NCI-H774 (cell line): ENCODE data around the gene STAC3.

Experiments used
- DNase-seq: peaks from one replicate; lab custom pipeline; 2025; lab: John Stamatoyannopoulos, UW

The STAC3 gene

DNA sequence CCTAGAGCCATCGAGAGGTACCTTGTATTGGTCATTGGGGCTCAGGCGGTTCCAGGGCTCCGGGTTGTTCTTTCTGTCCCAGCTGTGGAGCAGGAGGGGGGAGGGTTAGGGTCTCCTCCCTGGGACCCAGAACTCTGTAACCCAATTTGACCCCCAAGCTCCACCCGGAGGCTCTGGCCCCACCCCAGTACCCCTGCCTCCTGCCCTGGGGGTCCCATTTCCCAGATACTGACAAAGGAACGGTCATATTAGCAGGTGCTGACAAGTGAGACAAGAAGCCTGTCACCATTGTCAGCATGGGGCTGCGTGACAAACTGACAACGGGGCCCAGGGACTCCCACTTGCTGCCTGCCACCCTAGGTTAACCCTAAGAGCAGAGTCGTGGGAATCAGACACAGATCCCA is 15.3 kb downstream of the STAC3 start:
- DNase-seq: no peak

DNA sequence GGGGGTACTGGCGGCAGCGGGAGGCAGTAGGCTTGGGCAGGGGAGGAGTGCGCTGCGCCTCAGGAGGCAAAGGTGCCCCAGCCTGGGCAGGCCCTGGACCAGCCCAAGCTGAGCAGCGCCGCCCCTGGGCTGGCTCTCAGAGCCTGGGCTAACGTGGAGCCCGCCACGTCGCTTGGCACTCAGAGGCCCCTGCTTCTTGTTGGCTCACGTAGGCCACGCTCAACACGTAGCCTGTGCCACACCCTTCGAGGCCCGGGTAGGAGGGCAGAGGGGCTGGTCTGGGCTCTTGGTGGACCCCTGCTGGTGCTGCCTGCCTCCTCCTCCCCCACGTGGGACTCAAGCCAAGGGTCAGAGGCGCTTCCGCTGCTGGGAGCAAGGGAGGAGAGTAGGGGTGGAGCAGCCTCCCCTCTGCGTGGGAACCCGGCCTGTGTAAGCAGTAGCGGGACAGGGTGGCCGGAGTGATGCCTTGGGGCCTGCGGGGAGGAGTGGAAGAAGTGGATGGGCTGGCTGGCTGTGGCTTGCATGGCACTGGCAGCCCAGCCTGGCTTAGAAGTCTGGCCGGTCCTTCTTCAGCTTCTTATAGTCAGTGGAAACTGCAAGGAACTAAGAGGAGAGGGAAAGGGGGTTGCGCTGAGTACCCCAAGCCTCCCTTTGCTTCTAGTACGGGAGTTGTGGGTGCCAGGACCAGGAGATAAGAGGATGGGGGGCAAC is 15.8 kb downstream of the STAC3 start:
- no peak for DNase-seq

DNA sequence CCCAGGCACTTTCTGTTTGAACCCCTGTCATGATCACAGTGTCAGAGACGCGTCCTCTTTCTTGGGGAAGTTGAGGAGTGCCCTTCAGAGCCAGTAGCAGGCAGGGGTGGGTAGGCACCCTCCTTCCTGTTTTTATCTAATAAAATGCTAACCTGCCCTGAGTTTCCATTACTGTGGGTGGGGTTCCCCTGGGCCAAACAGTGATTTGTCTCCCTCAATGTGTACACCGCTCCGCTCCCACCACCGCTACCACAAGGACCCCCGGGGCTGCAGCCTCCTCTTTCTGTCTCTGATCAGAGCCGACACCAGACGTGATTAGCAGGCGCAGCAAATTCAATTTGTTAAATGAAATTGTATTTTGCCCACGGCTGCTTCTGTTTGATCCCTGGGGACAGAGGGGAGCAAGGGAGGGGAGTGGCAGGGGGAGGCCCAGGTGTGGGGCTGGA is 16.4 kb downstream of the STAC3 start:
- no peak for DNase-seq

DNA sequence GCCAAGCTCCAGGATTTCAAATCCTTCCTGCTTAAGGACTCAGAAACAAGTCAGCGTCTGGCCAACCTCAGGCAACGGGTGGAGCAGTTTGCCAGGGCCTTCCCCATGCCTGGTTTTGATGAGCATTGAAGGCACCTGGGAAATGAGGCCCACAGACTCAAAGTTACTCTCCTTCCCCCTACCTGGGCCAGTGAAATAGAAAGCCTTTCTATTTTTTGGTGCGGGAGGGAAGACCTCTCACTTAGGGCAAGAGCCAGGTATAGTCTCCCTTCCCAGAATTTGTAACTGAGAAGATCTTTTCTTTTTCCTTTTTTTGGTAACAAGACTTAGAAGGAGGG is 16.8 kb downstream of the STAC3 start:
- DNase-seq: no peak

DNA sequence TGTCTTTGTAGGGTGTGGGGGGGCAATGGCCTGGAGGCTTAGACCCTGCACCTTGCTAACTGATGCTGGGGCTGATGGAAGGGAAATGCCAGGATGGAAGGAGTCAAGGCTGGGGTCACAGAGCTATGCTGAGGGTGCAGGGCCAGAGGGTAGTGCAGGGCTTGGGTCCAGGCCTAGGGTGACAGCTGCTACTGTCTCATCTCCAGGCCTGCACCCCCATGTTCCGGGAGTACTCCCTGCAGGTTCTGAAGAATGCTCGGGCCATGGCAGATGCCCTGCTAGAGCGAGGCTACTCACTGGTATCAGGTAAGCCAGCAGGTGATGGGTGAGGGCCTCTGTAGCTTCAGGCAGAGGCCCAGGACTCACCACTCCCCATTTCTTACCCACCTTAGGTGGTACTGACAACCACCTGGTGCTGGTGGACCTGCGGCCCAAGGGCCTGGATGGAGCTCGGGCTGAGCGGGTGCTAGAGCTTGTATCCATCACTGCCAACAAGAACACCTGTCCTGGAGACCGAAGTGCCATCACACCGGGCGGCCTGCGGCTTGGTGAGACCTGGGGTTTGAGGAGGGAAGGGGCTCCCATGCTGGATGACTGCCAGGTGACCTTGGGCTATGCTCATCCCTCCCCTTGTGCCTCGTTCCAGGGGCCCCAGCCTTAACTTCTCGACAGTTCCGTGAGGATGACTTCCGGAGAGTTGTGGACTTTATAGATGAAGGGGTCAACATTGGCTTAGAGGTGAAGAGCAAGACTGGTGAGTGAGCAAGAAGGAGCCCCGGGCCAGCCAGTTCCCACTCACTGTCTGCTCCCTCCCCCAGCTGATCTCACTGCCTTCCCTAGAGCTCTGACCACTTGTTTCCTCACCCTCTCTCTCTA is 17.4 kb downstream of the STAC3 start:
- DNase-seq: no peak

DNA sequence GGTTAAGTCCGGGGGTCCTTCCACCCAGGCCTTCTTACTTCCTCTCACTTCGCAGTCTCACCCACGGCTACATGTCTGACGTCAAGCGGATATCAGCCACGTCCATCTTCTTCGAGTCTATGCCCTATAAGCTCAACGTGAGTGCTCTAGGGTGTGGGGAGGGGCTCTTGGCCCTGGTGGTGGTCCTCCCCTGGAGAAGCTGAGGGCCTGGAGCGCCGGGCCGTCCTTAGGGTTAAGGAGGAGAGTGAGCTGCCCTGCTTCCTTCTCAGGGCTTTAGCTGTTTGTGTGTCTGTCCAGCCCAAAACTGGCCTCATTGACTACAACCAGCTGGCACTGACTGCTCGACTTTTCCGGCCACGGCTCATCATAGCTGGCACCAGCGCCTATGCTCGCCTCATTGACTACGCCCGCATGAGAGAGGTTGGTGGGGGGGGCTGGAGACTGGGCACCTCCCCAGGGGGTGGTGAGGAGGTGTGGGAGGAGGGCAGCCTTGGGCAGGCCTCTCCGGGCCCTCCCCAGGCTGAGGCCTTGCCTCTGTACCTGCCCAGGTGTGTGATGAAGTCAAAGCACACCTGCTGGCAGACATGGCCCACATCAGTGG is 18.7 kb downstream of the STAC3 start:
- DNase-seq: no peak

DNA sequence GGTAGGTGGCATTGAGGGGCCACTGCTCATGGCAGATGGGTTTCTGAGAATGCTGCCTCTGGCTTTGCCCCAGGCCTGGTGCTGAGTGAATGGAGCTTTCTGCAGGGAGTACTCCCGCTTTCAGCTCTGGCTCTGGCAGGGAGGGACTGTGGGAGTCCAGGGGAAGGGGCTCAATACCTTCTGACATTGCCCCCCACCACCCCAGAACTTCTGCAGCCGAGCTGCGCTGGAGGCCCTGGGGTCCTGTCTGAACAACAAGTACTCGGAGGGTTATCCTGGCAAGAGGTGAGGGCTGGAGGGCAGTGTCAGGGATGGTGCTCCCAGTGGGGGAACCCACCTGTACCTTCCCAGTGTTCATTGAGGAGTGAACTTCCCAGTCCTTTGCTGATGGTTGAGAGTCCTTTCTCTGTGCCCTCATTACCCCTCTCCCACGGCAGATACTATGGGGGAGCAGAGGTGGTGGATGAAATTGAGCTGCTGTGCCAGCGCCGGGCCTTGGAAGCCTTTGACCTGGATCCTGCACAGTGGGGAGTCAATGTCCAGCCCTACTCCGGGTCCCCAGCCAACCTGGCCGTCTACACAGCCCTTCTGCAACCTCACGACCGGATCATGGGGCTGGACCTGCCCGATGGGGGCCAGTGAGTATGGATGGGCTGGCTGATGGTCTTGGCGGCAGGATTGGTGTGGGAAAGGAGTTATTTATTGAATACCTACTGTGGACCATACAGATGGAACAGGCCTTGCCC is 19.5 kb downstream of the STAC3 start:
- no peak for DNase-seq

DNA sequence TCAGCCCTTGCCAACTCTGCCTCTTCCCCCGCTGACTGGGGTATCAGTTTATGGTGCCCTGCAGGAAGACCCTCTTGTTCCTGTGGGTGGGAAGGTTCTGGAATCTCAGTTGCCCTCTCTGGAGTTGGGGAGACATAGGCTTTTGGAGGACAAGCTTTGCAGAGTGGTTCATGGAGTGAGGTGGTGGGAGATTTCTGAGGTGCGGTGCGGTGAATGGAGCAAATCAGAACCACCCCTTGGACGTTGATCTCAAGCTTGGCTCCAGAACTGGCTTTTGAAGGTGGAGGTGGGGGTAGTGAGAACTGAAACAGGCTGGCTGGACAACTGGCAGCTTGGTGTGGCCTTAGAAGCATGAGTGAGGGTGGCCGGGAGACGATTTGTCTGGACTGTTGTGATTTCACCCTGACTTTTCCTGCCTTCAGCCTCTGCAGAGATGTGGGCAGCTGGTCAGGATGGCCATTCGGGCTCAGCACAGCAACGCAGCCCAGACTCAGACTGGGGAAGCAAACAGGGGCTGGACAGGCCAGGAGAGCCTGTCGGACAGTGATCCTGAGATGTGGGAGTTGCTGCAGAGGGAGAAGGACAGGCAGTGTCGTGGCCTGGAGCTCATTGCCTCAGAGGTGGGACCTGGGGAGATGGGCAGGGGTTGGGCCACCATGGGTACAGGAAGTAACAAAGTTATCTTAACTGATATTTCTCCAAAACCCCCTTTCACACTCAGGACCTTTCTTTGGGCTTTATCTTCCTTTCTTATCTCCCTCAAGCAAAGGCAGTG is 20.4 kb downstream of the STAC3 start:
- DNase-seq: no peak

DNA sequence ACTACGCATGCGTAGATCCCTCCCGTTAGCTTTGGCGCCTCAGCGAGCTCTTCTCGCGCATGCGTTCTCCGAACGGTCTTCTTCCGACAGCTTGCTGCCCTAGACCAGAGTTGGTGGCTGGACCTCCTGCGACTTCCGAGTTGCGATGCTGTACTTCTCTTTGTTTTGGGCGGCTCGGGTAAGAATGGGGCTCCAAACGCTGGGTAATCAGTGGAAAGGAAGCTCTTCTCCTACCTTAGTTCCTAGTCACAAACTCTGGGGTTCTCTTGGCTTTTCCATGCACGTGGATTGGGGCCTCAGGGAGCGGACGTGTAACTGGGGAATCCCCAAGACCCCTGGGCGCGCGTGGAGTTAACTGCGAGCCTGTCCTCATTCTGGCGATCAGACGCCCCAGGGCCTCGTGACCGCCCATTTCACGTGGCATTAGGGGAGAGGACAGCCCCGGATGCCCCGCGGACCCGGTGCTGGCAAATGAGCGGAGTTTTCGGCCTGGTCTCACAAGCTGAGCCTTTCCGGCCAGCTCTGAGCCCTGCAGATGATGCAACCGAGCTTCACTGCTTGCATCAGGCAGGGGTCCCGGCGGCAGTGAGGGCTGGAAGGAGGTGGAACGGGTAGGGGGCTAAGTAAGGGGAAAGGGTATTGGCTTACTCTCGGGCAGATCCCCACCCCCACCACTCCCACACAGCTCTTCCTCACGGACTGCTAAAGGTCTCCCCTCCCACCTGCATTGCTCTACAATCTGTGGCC is 21.2 kb downstream of the STAC3 start, which contains the start of gene SHMT2:
TSS of gene SHMT2 (plus strand) at position 78 of the 747 bp plus-strand sequence. CDS start at position 146, 68 bp downstream.
- DNase-seq: peak; percentile 95

DNA sequence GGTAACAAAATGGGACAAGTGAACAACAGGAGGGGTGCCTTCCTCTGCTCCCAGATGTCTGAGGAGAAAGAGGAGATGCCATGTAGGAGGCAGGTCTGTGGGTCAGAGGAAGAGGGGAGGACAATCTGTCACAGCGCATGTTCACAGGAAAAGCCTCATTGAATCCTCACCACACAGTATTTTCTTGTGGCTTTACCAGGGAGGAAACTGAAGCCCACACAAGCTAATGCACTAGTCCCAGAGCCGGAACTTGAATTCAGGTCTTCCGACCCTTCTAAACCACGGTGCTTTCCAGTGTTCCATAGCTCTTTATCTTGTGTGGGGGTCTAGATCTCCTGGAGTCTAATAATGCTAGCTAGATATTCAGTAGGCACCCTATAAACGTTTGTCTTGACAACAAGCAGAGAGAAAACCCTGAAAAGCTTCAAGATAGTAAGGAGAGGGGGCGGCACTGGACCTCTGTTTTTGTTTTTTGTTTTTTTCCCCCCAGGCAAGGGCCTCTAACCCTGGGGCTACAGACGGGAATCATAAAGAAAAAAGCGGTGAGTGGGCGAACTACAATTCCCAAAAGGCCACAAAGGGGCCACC is 21.8 kb downstream of the STAC3 start:
- no peak for DNase-seq

DNA sequence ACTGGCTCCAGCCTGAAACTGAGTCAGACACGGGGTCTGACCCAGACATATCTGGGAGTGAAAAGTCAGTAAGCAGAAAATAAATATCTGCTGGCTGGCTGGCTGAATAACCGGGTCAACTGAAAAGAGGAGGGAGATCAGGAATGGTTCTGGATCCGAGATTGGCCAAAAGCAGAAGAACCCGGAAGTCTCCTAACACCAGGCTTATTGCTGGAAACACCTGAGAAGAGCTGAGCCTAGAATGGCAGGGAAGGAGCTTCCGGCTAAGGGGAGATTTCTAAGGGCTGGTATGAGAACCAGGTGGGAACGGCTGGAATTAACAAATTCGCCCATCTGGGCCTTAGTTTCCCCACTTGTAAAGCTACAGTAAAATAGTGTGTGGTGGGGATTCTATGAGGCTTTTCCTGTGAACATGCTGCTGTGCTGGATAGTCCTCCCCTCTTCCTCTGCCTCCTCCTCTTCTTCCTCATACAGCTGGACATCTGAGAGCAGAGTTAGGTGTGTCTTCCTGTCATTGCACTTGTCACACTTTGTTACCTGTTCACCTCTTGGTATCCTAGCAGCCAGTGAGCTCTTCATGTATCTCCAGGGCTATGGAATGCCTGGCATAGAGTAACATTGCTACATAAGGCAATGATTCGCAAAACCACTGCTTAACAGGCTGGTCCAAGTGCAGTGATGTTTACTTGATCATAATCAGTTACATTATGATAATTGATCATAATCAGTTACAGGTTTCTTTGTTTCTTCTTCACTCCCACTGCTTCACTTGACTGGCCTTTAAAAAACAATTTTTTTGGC is 23.5 kb downstream of the STAC3 start:
- DNase-seq: no peak

DNA sequence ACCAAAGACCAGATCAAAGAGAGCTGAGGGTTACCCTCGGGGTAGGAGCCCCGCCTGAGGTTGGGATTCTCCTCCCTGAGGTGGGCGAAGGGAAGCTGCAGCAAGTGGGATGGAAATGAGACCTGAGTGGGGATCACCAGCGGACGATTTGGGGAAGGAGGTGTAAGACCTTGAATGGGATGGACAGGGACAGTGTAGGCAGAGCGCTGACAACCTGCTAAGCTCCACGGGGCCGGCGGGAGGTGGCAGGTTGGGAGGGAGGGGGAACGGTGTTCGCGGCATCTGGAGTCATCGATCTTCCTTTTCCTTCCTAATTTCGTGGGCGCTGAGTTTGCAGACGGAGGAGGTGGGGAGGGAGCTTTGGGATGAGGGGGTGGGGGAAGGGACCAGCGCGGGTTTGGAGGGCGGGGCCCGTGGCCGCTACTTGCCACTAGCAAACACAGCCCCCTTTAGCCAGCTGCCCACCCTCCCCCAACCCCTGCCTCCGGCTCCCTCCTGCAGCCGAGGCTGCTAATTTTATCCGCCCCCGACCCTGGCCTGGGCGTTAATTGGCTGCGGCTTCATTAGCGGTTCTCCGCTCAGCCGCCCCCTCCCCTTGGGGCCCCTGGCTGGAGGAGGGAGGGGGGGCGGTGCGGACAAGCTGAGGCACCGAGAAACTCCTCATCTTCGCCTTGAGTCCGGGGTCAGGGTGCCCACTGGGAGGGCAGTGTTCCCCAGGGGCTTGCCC is 24.2 kb downstream of the STAC3 start:
- DNase-seq: no peak

DNA sequence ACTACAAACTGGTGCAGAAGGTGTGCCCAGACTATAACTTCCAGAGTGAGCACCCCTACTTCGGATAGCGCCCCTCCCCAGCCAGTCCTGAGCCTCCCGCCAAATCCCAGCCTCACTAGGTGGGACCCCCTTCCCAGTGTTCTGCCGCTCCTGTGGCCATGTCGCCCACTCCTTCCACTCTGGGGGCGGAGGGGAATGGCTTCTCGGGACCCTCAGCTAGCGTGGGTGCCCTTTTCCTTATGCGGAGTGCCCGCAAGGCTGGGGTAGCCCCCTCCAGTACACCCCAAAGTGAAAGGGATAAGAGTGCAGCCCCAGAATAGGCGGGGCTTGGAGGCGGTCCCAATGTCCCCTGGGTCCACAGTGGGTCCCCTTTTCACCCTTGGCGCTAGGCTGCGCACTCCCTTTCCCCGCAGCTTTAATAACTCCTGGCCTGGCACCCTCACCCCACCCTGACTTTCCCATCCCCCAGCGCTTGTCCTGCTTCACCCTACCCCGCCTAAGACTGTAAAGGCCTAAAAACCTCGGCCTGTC is 25.2 kb downstream of the STAC3 start:
- no peak for DNase-seq

DNA sequence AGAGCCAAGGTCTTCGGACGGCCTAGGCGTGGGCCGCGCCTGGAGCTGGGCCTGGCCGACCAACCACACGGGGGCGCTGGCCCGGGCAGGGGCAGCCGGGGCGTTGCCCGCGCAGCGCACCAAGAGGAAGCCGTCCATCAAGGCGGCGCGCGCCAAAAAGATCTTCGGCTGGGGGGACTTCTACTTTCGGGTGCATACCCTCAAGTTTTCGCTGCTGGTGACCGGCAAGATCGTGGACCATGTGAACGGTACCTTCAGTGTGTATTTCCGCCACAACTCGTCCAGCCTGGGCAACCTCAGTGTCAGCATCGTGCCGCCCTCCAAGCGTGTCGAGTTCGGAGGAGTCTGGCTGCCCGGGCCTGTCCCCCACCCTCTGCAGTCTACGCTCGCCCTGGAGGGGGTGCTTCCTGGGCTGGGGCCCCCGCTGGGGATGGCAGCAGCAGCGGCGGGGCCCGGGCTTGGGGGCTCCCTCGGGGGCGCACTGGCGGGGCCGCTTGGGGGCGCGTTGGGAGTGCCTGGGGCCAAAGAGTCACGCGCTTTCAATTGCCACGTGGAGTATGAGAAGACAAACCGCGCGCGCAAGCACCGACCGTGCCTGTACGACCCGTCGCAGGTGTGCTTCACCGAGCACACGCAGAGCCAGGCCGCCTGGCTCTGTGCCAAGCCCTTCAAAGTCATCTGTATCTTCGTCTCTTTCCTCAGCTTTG is 25.9 kb downstream of the STAC3 start:
- DNase-seq: no peak

DNA sequence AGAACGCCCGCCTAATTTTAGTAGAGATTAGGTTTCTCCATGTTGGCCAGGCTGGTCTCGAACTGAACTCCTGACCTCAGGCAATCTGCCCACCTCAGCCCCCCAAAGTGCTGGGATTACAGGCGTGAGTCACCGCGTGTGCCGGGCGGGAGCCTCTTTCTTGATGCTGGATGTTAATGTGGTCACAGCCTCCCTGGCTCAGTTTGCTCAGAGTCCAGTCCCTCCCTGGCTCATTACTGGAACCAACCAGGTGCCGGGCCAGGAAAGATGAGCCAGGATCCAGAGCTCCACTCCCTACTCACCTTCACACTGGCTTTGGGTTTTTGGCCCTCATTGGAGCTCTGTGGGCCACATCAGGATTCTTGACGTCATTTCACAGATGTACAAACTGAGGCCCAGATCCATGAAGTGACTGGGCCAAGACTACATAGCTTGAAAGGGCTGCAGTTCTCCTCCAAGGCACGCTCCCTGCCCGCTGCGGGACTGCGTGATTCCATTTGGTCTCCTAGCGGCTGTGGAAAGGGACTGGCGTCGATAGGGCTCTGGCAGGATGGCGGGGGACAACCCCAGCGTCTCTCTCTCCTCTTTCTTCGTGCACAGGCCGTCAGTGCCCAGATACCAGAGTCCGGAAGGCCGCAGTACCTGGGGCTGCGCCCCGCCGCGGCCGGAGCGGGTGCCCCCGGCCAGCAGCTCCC is 26.6 kb downstream of the STAC3 start:
- no peak for DNase-seq

DNA sequence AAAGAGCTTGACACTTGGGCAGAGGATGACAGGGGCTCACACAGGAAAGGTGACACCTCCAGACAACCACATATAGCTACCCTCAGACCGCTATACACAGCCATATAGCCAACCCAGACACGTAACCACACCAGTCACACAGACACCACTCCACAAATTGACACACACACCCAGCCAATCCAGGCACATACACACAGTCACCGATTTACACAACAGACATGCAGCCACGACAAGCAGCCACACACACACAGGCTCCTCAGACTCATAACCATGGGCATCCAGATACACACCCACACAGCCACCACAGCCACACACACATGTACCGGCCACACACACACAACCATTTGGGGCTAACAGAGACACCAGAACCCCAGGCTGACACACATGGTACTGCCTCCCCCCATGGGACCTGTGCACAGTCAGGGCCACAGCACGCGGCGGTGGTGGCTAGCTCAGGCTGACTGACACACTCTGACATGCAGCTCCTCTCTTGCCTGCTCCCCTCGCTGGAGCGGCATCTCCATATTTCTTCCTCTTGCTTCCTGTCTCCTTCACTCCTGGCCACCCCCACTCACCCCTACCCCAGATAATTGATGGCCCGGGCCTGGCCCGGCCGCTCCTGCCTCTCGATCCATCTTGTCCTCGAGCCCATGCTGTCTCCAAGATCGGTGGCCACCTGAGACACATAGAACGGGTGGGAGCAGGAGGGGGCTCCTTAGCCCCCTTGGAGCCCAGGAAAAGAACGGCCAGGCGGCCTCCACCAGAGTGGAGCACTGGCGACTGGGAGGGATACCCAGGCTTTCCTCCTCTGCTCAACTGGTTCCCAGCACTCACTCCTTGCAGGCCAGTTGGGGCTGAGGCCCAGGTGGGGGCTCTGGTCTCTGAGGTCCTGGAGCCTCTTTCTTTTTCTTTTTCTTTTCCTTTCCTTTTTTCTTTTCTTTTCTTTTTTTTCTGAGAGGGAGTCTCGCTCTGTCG is 27.5 kb downstream of the STAC3 start:
- no peak for DNase-seq
